GM12891 (cell line): Measurements from ENCODE around the gene GTF3C4.

Source experiments
- POLR2A ChIP-seq: IDR thresholded peaks from 2 replicates; pipeline ENCODE4 v1.6.1; 2011; ENCODE audit warnings: low read depth, low read length, control low read depth
- TAF1 ChIP-seq: IDR thresholded peaks from 2 replicates; pipeline ENCODE4 v1.6.1; 2011; ENCODE audit warnings: low read depth, low read length, control low read depth

GRCh38 chr9:132728497-132728896 is 58.2 kb downstream of the GTF3C4 start:
- no peak for TF ChIP-seq TAF1
- no peak for TF ChIP-seq POLR2A
